HCT116 (cell line): ENCODE results near the gene KIRREL1. TPM values are rescaled to one million over a fixed set of nuclear protein-coding genes. Genes with fewer than 3 reads are reported as not detected.

ENCODE experiments used
- ATAC-seq: fragments of 200-7000 bp; cut with Tn5 transposase; 2 replicates; pipeline ENCODE4 v1.9.1; 2020; ENCODE audit warnings: mild to moderate bottlenecking, moderate library complexity
- BruUV-seq: library from RNA; stranded (reverse); fragments of 400-500 nt; replicated peaks from 2 replicates; lab custom pipeline; 2021; lab: Mats Ljungman, UMichigan
- CTCF ChIA-PET: fragments of 300-600 bp; sonication (Branson Sonifier 250); formaldehyde crosslinking; loops from one replicate; lab custom pipeline; 2021; ENCODE audit warnings: antibody characterized with exemption; lab: Charles Lee
- POLR2A ChIA-PET: fragments of 300-600, 350-600 bp; sonication (Branson Sonifier 250); formaldehyde crosslinking; loops from one replicate; lab custom pipeline; 2021; ENCODE audit warnings: antibody characterized with exemption; lab: Charles Lee
- RAD21 ChIA-PET, 2 experiments: fragments of 300-600 bp; sonication (Branson Sonifier 250); formaldehyde crosslinking; loops; one replicate each; lab custom pipeline; 2023; ENCODE audit warnings: low total read pairs in 2 of 2; ENCODE audit not compliant: uncharacterized antibody in 2 of 2, unreplicated experiment in 2 of 2, low non-redundant PET in 1 of 2; lab: Charles Lee
- DNase-seq: peaks from one replicate; pipeline ENCODE4 v3.0.0-alpha.2; 2010; ENCODE audit warnings: low read depth, low spot score
- H2AFZ ChIP-seq: fragments of 200-600 bp; shearing (Covaris generic), sonication (generic); 2 replicates; pipeline ENCODE4 v1.6.1; 2017; ENCODE audit warnings: low read depth, mixed run types, mixed read lengths, antibody characterized with exemption, low read length; ENCODE audit not compliant: poor library complexity, severe bottlenecking
- H3K27ac ChIP-seq: 2 replicates; pipeline ENCODE4 v1.5.1; 2012; ENCODE audit warnings: low read depth, low read length
- H3K27me3 ChIP-seq: fragments of 200-600 bp; sonication (generic); 2 replicates; pipeline ENCODE4 v1.6.1; 2016; ENCODE audit warnings: mixed run types, low read length, mixed read lengths; ENCODE audit not compliant: insufficient read depth
- H3K36me3 ChIP-seq, 2 experiments: fragments of 200-500 bp in 1 of 2; fragments of 200-600 bp in 1 of 2; sonication (Bioruptor generic) in 1 of 2; sonication (generic) in 1 of 2; 2 replicates each; pipeline versions ENCODE4 v1.5.1 to v1.6.1; 2014 to 2016; ENCODE audit warnings: low read length in 2 of 2, inconsistent platforms in 1 of 2, mixed read lengths in 1 of 2, mixed run types in 1 of 2; ENCODE audit not compliant: insufficient read depth in 2 of 2, control insufficient read depth in 1 of 2
- H3K4me1 ChIP-seq, 2 experiments: fragments of 200-600 bp in 1 of 2; sonication (generic) in 1 of 2; 2 replicates each; pipeline versions ENCODE4 v1.5.1 to v1.6.1; 2012 to 2017; ENCODE audit warnings: low read length in 2 of 2, inconsistent platforms in 1 of 2, mild to moderate bottlenecking in 1 of 2, mixed read lengths in 1 of 2, mixed run types in 1 of 2, moderate library complexity in 1 of 2; ENCODE audit not compliant: insufficient read depth in 2 of 2, control insufficient read depth in 1 of 2
- H3K4me2 ChIP-seq: fragments of 200-600 bp; sonication (generic); 2 replicates; pipeline ENCODE4 v1.6.1; 2017; ENCODE audit warnings: mixed run types, low read length, mixed read lengths
- H3K4me3 ChIP-seq, 2 experiments: fragments of 200-600 bp in 1 of 2; sonication (generic) in 1 of 2; replicated peaks in 1 of 2; 2 replicates each; pipeline ENCODE4 v1.5.1; 2011 to 2016; ENCODE audit warnings: low read length in 2 of 2, control low read depth in 1 of 2, low read depth in 1 of 2, mild to moderate bottlenecking in 1 of 2, mixed read lengths in 1 of 2, mixed run types in 1 of 2
- H3K79me2 ChIP-seq: fragments of 200-600 bp; sonication (generic); 2 replicates; pipeline ENCODE4 v1.6.1; 2017; ENCODE audit warnings: mild to moderate bottlenecking, mixed run types, low read length, moderate library complexity, mixed read lengths; ENCODE audit not compliant: insufficient read depth
- H3K9ac ChIP-seq: fragments of 200-600 bp; sonication (generic); 2 replicates; pipeline ENCODE4 v1.6.1; 2016; ENCODE audit warnings: low read length, mixed read lengths
- H3K9me2 ChIP-seq: fragments of 200-600 bp; sonication (generic), shearing (Covaris generic); 2 replicates; pipeline ENCODE4 v1.6.1; 2017; ENCODE audit warnings: mixed run types, mild to moderate bottlenecking, moderate library complexity; ENCODE audit not compliant: insufficient read depth
- H3K9me3 ChIP-seq, 2 experiments: fragments of 200-500 bp in 1 of 2; fragments of 200-600 bp in 1 of 2; sonication (Bioruptor generic) in 1 of 2; sonication (generic) in 1 of 2; 2 replicates each; pipeline ENCODE4 v1.6.1; 2014 to 2017; ENCODE audit warnings: low read length in 2 of 2, mixed read lengths in 2 of 2, inconsistent platforms in 1 of 2, low read depth in 1 of 2, mild to moderate bottlenecking in 1 of 2, mixed run types in 1 of 2, moderate library complexity in 1 of 2; ENCODE audit not compliant: control insufficient read depth in 1 of 2, insufficient read depth in 1 of 2
- H4K20me1 ChIP-seq: fragments of 200-600 bp; sonication (generic), shearing (Covaris generic); 2 replicates; pipeline ENCODE4 v1.6.1; 2017; ENCODE audit warnings: mixed run types, mild to moderate bottlenecking, moderate library complexity; ENCODE audit not compliant: insufficient read depth
- CBX3 ChIP-seq: IDR thresholded peaks from 2 replicates; pipeline ENCODE4 v1.6.1; 2012; ENCODE audit warnings: low read depth
- CEBPB ChIP-seq: IDR thresholded peaks from 2 replicates; pipeline ENCODE4 v1.6.1; 2012; ENCODE audit warnings: low read depth
- CTCF ChIP-seq, 3 experiments: fragments of 200-600 bp in 1 of 3; sonication (generic) in 1 of 3; IDR thresholded peaks in 2 of 3; conservative IDR thresholded peaks in 1 of 3; 2 replicates each; pipeline ENCODE4 v1.5.1; 2012 to 2017; ENCODE audit warnings: low read depth in 2 of 3, low read length in 2 of 3, antibody characterized with exemption in 1 of 3, borderline replicate concordance in 1 of 3, control low read depth in 1 of 3, mild to moderate bottlenecking in 1 of 3, mixed read lengths in 1 of 3, mixed run types in 1 of 3, moderate library complexity in 1 of 3; ENCODE audit not compliant: insufficient read depth in 1 of 3
- EGR1 ChIP-seq: IDR thresholded peaks from 2 replicates; pipeline ENCODE4 v1.6.1; 2012; ENCODE audit warnings: low read depth
- ELF1 ChIP-seq: IDR thresholded peaks from 2 replicates; pipeline ENCODE4 v1.6.1; 2012; ENCODE audit warnings: low read depth, borderline replicate concordance
- EZH2 ChIP-seq: fragments of 200-600 bp; sonication (generic); IDR thresholded peaks from 2 replicates; pipeline ENCODE4 v1.6.1; 2017; ENCODE audit warnings: antibody characterized with exemption, mixed run types
- FOSL1 ChIP-seq: IDR thresholded peaks from 2 replicates; pipeline ENCODE4 v1.6.1; 2012; ENCODE audit warnings: low read depth
- POLR2A ChIP-seq: IDR thresholded peaks from 2 replicates; pipeline ENCODE4 v1.7.0; 2011; ENCODE audit warnings: borderline replicate concordance; ENCODE audit not compliant: insufficient read depth, insufficient read length; ENCODE audit errors: extremely low read depth
- POLR2AphosphoS5 ChIP-seq: IDR thresholded peaks from 2 replicates; pipeline ENCODE4 v1.6.1; 2011; ENCODE audit warnings: mild to moderate bottlenecking, low read depth, low read length, moderate library complexity
- RAD21 ChIP-seq: IDR thresholded peaks from 2 replicates; pipeline ENCODE4 v1.6.1; 2012; ENCODE audit warnings: low read depth, mild to moderate bottlenecking
- SIN3A ChIP-seq: IDR thresholded peaks from 2 replicates; pipeline ENCODE4 v1.6.1; 2012; ENCODE audit warnings: low read depth
- SP1 ChIP-seq: IDR thresholded peaks from 2 replicates; pipeline ENCODE4 v1.6.1; 2012; ENCODE audit warnings: low read depth
- SRF ChIP-seq: IDR thresholded peaks from 2 replicates; pipeline ENCODE4 v1.6.1; 2012; ENCODE audit warnings: low read depth
- TCF7L2 ChIP-seq: IDR thresholded peaks from 2 replicates; pipeline ENCODE4 v1.7.0; 2011; ENCODE audit warnings: borderline replicate concordance, inconsistent platforms; ENCODE audit not compliant: insufficient read depth, insufficient read length; ENCODE audit errors: extremely low read depth
- YY1 ChIP-seq: IDR thresholded peaks from 2 replicates; pipeline ENCODE4 v1.6.1; 2011; ENCODE audit warnings: low read length, low read depth, moderate library complexity, mild to moderate bottlenecking; ENCODE audit not compliant: insufficient replicate concordance; ENCODE audit errors: extremely low read depth
- ZFX ChIP-seq: fragments of 450-650 bp; IDR thresholded peaks from 2 replicates; pipeline ENCODE4 v1.6.1; 2017
- ZNF274 ChIP-seq: fragments of 200-500 bp; sonication (Bioruptor generic); IDR thresholded peaks from 2 replicates; pipeline ENCODE4 v1.6.1; 2014; ENCODE audit warnings: mild to moderate bottlenecking, low read depth, low read length, inconsistent platforms
- intact Hi-C: fragments of 100-400 bp; cut with micrococcal nuclease; formaldehyde crosslinking; loops from 2 replicates; pipeline ENCODE4 v1.10.0; 2022
- total RNA-seq: library from RNA; stranded (reverse); gene quantifications from one replicate; pipeline ENCODE4 v1.2.1, GENCODE V29; 2021; ENCODE audit not compliant: unreplicated experiment
- TF ChIP-seq, protein P1 (sequence below): IDR thresholded peaks from 2 replicates; pipeline ENCODE4 v1.6.1; 2011; ENCODE audit warnings: mild to moderate bottlenecking, low read length, moderate library complexity; ENCODE audit not compliant: insufficient replicate concordance; ENCODE audit errors: extremely low read depth

The KIRREL1 gene
- total RNA-seq, 1 experiment from 2014 or later, result 20.0 TPM

GRCh38 chr1:157975228-157975950 lies 18.1 kb upstream of the KIRREL1 start (continued):
- no peak for TF ChIP-seq CTCF (IDR thresholded peaks at IDR 0.05 in 2 of 3, conservative IDR thresholded peaks at IDR 0.05 in 1 of 3; ENCODE audit: borderline replicate concordance in 1 of 3, insufficient read depth in 1 of 3, low read depth in 2 of 3, low read length in 2 of 3)
- no peak for TF ChIP-seq TCF7L2
- no peak for TF ChIP-seq ZNF274
- TF ChIP-seq ELF1, result no peak
- TF ChIP-seq RAD21, result no peak
- TF ChIP-seq ZFX, result no peak
- no peak for TF ChIP-seq EGR1
- no peak for TF ChIP-seq YY1
- TF ChIP-seq CBX3, result no peak
- TF ChIP-seq, all 23 proteins: peak for 0

GRCh38 chr1:157976888-157977287 lies 16.6 kb upstream of the KIRREL1 start:
- H3K9me3 ChIP-seq, result no peaks in the 10 kb centered on the region
- CTCF ChIA-PET, result no interaction called here
- RAD21 ChIA-PET, result interaction anchor here in 1 of 2 experiments (0.6 to 0.7 kb wide), 2 partner anchors 109 to 145 kb away, joined by 3 to 5 read pairs; no protein-coding TSS in a partner anchor
- no peak for TF ChIP-seq EZH2
- TF ChIP-seq TCF7L2, result no peak
- no peak for TF ChIP-seq SP1
- no peak for TF ChIP-seq SIN3A
- TF ChIP-seq CTCF (IDR thresholded peaks at IDR 0.05 in 2 of 3, conservative IDR thresholded peaks at IDR 0.05 in 1 of 3; ENCODE audit: borderline replicate concordance in 1 of 3, insufficient read depth in 1 of 3, low read depth in 2 of 3, low read length in 2 of 3), result no peak
- TF ChIP-seq, protein P1, sequence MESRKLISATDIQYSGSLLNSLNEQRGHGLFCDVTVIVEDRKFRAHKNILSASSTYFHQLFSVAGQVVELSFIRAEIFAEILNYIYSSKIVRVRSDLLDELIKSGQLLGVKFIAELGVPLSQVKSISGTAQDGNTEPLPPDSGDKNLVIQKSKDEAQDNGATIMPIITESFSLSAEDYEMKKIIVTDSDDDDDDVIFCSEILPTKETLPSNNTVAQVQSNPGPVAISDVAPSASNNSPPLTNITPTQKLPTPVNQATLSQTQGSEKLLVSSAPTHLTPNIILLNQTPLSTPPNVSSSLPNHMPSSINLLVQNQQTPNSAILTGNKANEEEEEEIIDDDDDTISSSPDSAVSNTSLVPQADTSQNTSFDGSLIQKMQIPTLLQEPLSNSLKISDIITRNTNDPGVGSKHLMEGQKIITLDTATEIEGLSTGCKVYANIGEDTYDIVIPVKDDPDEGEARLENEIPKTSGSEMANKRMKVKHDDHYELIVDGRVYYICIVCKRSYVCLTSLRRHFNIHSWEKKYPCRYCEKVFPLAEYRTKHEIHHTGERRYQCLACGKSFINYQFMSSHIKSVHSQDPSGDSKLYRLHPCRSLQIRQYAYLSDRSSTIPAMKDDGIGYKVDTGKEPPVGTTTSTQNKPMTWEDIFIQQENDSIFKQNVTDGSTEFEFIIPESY, result no peak
- no peak for TF ChIP-seq ELF1
- TF ChIP-seq CEBPB, result no peak
- TF ChIP-seq ZNF274, result no peak
- TF ChIP-seq POLR2A, result no peak
- TF ChIP-seq ZFX, result no peak
- TF ChIP-seq YY1, result no peak
- TF ChIP-seq RAD21, result no peak
- TF ChIP-seq SRF, result no peak
- TF ChIP-seq POLR2AphosphoS5, result no peak
- TF ChIP-seq FOSL1, result no peak
- no peak for TF ChIP-seq CBX3

More at GRCh38 chr1:157976888-157977287, 16.6 kb upstream of the KIRREL1 start:
- H3K9me2 ChIP-seq, result no peaks in the 10 kb centered on the region
- POLR2A ChIA-PET, result no interaction called here
- no peak overlapping the region for H3K27ac ChIP-seq
- H3K4me3 ChIP-seq, result no peak overlapping the region
- ATAC-seq, result no peak
- no peaks in the 10 kb centered on the region for H3K36me3 ChIP-seq
- no peak overlapping the region for H3K4me2 ChIP-seq
- H4K20me1 ChIP-seq, result no peaks in the 10 kb centered on the region
- H3K4me1 ChIP-seq, result no peaks in the 10 kb centered on the region
- no peak for DNase-seq
- no peaks in the 10 kb centered on the region for H3K27me3 ChIP-seq
- intact Hi-C loops, result no loop called here
- H3K9ac ChIP-seq, result no peak overlapping the region
- no peak overlapping the region for H2AFZ ChIP-seq
- no TSS peak for BruUV-seq
- H3K79me2 ChIP-seq, result no peaks in the 10 kb centered on the region
